Heart right ventricle (tissue), 16 donors: ENCODE measurements around the gene MRM1. TPM values are rescaled to one million over a fixed set of nuclear protein-coding genes. Genes with fewer than 3 reads are reported as not detected.

Experiments used
- ATAC-seq, 8 donors: fragments of 200-7000 bp; cut with Tn5 transposase; one replicate each; pipeline ENCODE4 v1.9.1; 2020; ENCODE audit warnings: mild to moderate bottlenecking in 8 of 8, moderate library complexity in 8 of 8, moderate number of reproducible peaks in 1 of 8
- DNase-seq, 2 donors: peaks; one replicate each; pipeline ENCODE4 v3.0.0-alpha.2; 2020
- H3K27ac ChIP-seq, 10 donors: fragments of 200-600 bp; sonication (generic) in 2 of 10; one replicate each; pipeline versions ENCODE4 v1.5.0 to v1.8.0; 2020 to 2022; ENCODE audit warnings: mild to moderate bottlenecking in 3 of 10
- H3K27me3 ChIP-seq, 7 donors: fragments of 200-600 bp; one replicate each; pipeline ENCODE4 v1.8.0; 2021 to 2022; ENCODE audit warnings: mild to moderate bottlenecking in 2 of 7
- H3K36me3 ChIP-seq, 9 donors: fragments of 200-600 bp; sonication (generic) in 1 of 9; one replicate each; pipeline versions ENCODE4 v1.5.0 to v1.8.0; 2020 to 2022; ENCODE audit warnings: mild to moderate bottlenecking in 2 of 9
- H3K4me1 ChIP-seq, 9 donors: fragments of 200-600 bp; sonication (generic) in 1 of 9; one replicate each; pipeline versions ENCODE4 v1.5.0 to v1.8.0; 2020 to 2022; ENCODE audit warnings: mild to moderate bottlenecking in 4 of 9
- H3K4me3 ChIP-seq, 10 donors: fragments of 200-600 bp; sonication (generic) in 2 of 10; one replicate each; pipeline versions ENCODE4 v1.5.0 to v1.8.0; 2020 to 2022; ENCODE audit warnings: mild to moderate bottlenecking in 7 of 10, moderate library complexity in 2 of 10
- H3K9me3 ChIP-seq, 11 donors: fragments of 200-600 bp in 10 of 11; sonication (generic) in 2 of 11; one replicate each; pipeline versions ENCODE4 v1.5.0 to v1.8.0; 2013 to 2022; ENCODE audit warnings: mild to moderate bottlenecking in 2 of 11, control low read depth in 1 of 11, moderate library complexity in 1 of 11
- CTCF ChIP-seq, 9 donors: fragments of 200-600 bp; sonication (generic) in 2 of 9; IDR thresholded peaks; one replicate each; pipeline versions ENCODE4 v1.5.0 to v1.8.0; 2021 to 2022; ENCODE audit warnings: antibody characterized with exemption in 9 of 9, mild to moderate bottlenecking in 5 of 9, moderate library complexity in 1 of 9
- WGBS, 2 donors: extraction: QIAGEN DNeasy Blood & Tissue Kit; methylation state at CpG; one replicate each; pipeline ENCODE4 v1.1.7; 2013; ENCODE audit warnings: inconsistent platforms in 1 of 2; 5-methylcytosine and 5-hydroxymethylcytosine counted together
- intact Hi-C, 10 donors: fragments of 100-400 bp; cut with DNase I; formaldehyde crosslinking; loops; one replicate each; pipeline versions ENCODE4 v1.11.1 to v1.14.2; 2022
- polyA plus RNA-seq, 2 donors: library from polyadenylated mRNA; stranded (reverse); fragments of 200-250 nt; gene quantifications; one replicate each; pipeline ENCODE4 v1.2.3, GENCODE V29; 2013
- total RNA-seq, 10 donors: library from RNA; stranded (reverse); fragmentation: NEBNext Ultra II Directional in 3 of 10; extraction: Animal tissue kit (Norgen Biotek cat#: 25700) in 3 of 10; gene quantifications; one replicate each; pipeline versions ENCODE4 v1.2.1 to v1.2.4, GENCODE V29; 2021 to 2023
- donor health status: Arrhythmogenic right ventricular cardiomyopathy.
- donor health status: ischemic (EF 13 %, LVEDD 7.1; RV severe dilation, severe dysfunction).
- donor health status: healthy with polysubstance abuse.
- donor health status: DM: no; HTN: yes; CAD: no.
- donor health status: DM: no; HTN: no; CAD: no.
- donor health status: ischemic (EF 25% LVEDD 6.9; RV normal size, moderate dysfunction).
- donor health status: ischemic (EF 25% LVEDD 5.7; RV mildly dilated, moderate dysfunction).
- donor health status: healthy.
- donor health status: DM: yes; HTN: yes; CAD: no.
- donor health status: Ischemic cardiomyopathy.
- donor health status: ischemic (EF 35%, LVEDD 5.7; RV mildly dilated, moderate dysfunction).
- donor health status: nonischemic (EF 11% LVEDD 7.7; RV severe dilation, severe dysfunction).
- donor health status: DM: yes; HTN: yes; CAD: no.
- donor health status: PGD.
- donor health status: ischemic (EF 29% LVEDD 5.4; RV normal size, mild dysfunction).
- donor health status: nonischemic (EF 23%, LVEDD 6.1; RV moderate dilation, normal function).

MRM1 gene
- total and polyA plus RNA-seq, 12 donors, result 5.5 to 10.3 (median 7.3) TPM

- no peak for ATAC-seq
- WGBS, 2 donors, result 69 to 75% methylated on average over 8 of the region's 8 CpGs
Measured at GRCh38 chr17:36629970-36630502, 28.7 kb downstream of the MRM1 start.

GRCh38 chr17:36631022-36631421 is 29.6 kb downstream of the MRM1 start:
- no peak overlapping the region for H3K27ac ChIP-seq
- no peaks in the 10 kb centered on the region for H3K9me3 ChIP-seq
- no peak for DNase-seq
- intact Hi-C loops, result loop anchor here in 6 of 10 donors (2.0 to 10.0 kb wide), 5 partner anchors 416 to 604 kb away; no protein-coding TSS in a partner anchor
- no peak for TF ChIP-seq CTCF (IDR thresholded peaks at IDR 0.05)
- no peaks in the 10 kb centered on the region for H3K36me3 ChIP-seq
- peaks cover 0 to 46% (median 27%) of the 10 kb centered on the region in 7 donors for H3K27me3 ChIP-seq
- H3K4me1 ChIP-seq, result peaks cover 0 to 17% (median 0%) of the 10 kb centered on the region in 9 donors
- 65 to 74% methylated on average over 4 of the region's 4 CpGs for WGBS, 2 donors
- H3K4me3 ChIP-seq, result no peak overlapping the region
- ATAC-seq, result no peak

More at GRCh38 chr17:36629970-36630502, 28.7 kb downstream of the MRM1 start:
- H3K36me3 ChIP-seq, result no peaks in the 10 kb centered on the region
- peaks cover 0 to 17% (median 0%) of the 10 kb centered on the region in 9 donors for H3K4me1 ChIP-seq
- no peak for DNase-seq
- TF ChIP-seq CTCF (IDR thresholded peaks at IDR 0.05), result no peak
- intact Hi-C loops, result loop anchor here (1.0 to 10.0 kb wide), 9 partner anchors 417 to 615 kb away; no protein-coding TSS in a partner anchor
- H3K9me3 ChIP-seq, result no peaks in the 10 kb centered on the region
- H3K4me3 ChIP-seq, result no peak overlapping the region
- no peak overlapping the region for H3K27ac ChIP-seq
- peaks cover 0 to 36% (median 18%) of the 10 kb centered on the region in 7 donors for H3K27me3 ChIP-seq

- H3K36me3 ChIP-seq, result no peaks in the 10 kb centered on the region
- no peak overlapping the region for H3K4me3 ChIP-seq
- H3K4me1 ChIP-seq, result peaks cover 0 to 17% (median 0%) of the 10 kb centered on the region in 9 donors
- TF ChIP-seq CTCF (IDR thresholded peaks at IDR 0.05), result no peak
- ATAC-seq (no peak), DNase-seq (no peak)
- no peak overlapping the region for H3K27ac ChIP-seq
- intact Hi-C loops, result loop anchor here in 5 of 10 donors (5.0 to 10.0 kb wide), 4 partner anchors 414 to 602 kb away; no protein-coding TSS in a partner anchor
- 20 to 24% methylated on average over 18 of the region's 18 CpGs for WGBS, 2 donors
- peaks cover 0 to 67% (median 46%) of the 10 kb centered on the region in 7 donors for H3K27me3 ChIP-seq
- H3K9me3 ChIP-seq, result no peaks in the 10 kb centered on the region
Measured at GRCh38 chr17:36632916-36633771, 31.8 kb downstream of the MRM1 start.

- H3K9me3 ChIP-seq, result no peaks in the 10 kb centered on the region
- DNase-seq (no peak), ATAC-seq (no peak)
- H3K4me1 ChIP-seq, result peaks cover 5 to 20% (median 13%) of the 10 kb centered on the region in 9 donors
- H3K27me3 ChIP-seq, result peaks cover 0 to 98% (median 94%) of the 10 kb centered on the region in 7 donors
- no peak overlapping the region for H3K4me3 ChIP-seq
- TF ChIP-seq CTCF (IDR thresholded peaks at IDR 0.05), result no peak
- H3K36me3 ChIP-seq, result no peaks in the 10 kb centered on the region
- no peak overlapping the region for H3K27ac ChIP-seq
- 91 to 93% methylated on average over 2 of the region's 2 CpGs for WGBS, 2 donors
- intact Hi-C loops, result loop anchor here in 1 of 10 donors (5.0 kb wide), 1 partner anchor 1738 kb away; no protein-coding TSS in a partner anchor
Measured at GRCh38 chr17:36640346-36640745, 39.0 kb downstream of the MRM1 start.
